ENCODE measurements around the gene ARHGAP45.

- TF ChIP-seq CTCF (IDR thresholded peaks at IDR 0.05), result peak; percentile 52
- no peak for TF ChIP-seq EHMT2 (IDR thresholded peaks at IDR 0.05; ENCODE audit: low read depth)
- TF ChIP-seq HES2 (IDR thresholded peaks at IDR 0.05), result no peak
- TF ChIP-seq NPAS2 (CRISPR knock-in tag; IDR thresholded peaks at IDR 0.05; ENCODE audit: borderline replicate concordance), result no peak
- no peak for TF ChIP-seq EP300 (IDR thresholded peaks at IDR 0.05)
- no peak for TF ChIP-seq RFX5 (IDR thresholded peaks at IDR 0.05)
- no peak for TF ChIP-seq POLR2A (IDR thresholded peaks at IDR 0.05; ENCODE audit: low read length)
- no peak for TF ChIP-seq NFE2L2 (conservative IDR thresholded peaks at IDR 0.05; ENCODE audit: low read length)
- no peak for TF ChIP-seq RARB (CRISPR knock-in tag; IDR thresholded peaks at IDR 0.05)
These were observed 9.7 kb upstream of the ARHGAP45 start for GRCh38 chr19:1057176-1057855.

Data from A549 (cell line).